GM19035 (cell line): Measurements from ENCODE around the gene TUBGCP6.
"Not testable (repeated sequence)": the region's sequence is repeated elsewhere in the genome, so short reads cannot be mapped to it uniquely, and the experiment has no call there.

Experiments
- ATAC-seq: cut with Tn5 transposase; IDR thresholded peaks from one replicate; pipeline ENCODE4 v1.9.1; 2021; ENCODE audit not compliant: unreplicated experiment

TUBGCP6 gene

DNA sequence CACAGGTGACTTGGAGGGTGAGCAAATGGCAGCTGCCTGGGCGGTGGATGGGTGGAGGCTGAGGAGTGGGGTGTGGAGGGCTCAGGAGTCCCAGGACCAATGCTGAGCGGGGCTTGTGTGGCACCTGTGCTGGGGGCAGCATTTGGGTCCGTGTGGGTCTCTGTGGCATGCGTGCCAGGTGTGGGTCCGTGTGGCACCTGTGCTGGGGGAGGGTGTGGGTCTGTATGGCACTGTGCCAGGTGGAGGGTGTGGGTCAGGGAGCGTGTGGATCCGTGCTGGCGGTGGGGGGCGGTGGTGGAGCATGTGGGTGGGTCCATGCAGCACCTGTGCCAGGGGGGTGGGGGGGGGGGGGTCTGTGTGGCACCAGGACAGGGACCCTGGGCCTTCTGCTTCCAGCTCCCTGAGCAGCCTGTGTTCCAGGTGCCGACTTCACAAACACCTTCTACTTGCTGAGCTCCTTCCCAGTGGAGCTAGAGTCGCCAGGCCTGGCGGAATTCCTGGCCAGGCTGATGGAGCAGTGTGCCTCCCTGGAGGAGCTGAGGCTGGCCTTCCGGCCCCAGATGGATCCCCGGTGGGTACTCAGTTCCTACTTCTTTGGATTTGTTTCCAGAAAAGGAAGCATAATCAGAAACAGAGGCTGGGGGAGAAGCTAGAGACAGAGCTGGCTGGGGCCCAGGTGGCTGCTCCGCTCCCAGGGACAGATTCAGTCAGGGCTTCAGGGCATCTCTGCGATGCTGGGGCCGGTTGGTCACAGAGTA lies 29.3 kb downstream of the TUBGCP6 start:
- no peak for ATAC-seq

DNA sequence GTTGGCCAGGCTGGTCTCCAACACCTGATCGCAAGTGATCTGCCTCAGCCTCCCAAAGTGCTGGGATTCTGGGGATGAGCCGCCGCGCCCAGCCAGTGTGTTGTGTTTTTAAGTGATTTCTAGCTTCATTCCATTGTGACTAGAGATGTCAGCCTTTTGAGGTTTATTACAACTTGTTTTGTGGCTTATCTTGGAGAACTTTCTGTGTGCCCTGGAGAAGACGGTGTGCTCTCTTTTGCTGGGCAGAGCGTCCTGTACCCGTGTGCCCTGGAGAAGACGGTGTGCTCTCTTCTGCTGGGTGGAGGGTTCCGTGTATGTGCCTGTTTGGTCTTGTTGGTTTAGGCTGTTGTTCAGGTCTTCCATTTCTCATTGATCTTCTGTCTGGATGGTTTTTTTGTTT lies 31.6 kb downstream of the TUBGCP6 start:
- ATAC-seq = no peak

DNA sequence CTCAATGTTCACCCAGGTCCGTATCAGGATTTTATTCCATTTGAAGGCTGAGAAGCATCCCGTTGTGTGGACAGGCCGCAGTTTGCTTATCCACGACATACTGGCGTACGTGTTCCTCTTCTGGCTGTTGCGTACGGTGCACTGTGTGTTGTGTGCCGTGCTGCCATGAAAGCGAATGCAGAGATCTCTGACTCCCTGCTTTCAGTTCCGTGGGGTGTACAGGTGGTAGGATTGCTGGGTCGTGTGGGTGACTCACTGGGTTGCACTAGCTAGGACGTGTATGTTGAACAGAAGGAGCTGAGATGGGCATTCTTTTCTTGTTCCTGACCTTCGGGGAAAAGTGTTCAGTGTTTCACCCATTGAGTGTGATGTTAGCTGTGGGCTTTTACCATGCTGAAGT lies 33.7 kb downstream of the TUBGCP6 start:
- no peak for ATAC-seq

DNA sequence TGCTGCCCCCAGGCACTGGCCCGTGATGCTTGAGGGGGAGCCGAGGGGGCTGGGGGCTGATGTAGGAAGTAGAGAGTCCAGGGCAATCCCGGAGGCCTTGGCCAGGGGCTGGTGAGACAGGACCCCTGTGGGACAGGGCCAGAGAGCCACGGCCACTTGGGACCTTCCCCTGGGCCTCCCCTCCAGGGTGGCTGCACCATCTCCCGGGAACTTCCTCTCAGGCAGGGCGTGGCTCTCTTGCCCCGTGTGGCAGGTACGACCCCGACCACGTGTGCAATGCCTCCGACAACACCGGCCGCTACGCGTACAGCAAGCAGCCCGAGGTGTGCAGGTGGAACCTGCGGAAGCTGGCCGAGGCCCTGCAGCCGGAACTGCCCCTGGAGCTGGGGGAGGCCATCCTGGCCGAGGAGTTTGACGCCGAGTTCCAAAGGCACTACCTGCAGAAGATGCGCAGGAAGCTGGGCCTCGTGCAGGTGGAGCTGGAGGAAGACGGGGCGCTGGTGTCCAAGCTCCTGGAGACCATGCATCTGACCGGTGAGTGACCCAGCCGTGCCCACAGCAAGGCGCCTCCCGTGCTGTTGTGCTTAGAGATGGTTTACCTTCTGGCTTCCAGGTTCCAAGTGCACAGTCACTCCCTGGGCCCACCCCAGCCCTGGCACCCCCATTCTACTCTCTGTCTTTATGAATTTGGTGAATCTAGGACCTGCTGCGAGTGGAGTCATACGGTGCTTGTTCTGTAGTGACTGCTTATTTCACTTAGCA lies 34.3 kb downstream of the TUBGCP6 start:
- no peak for ATAC-seq

DNA sequence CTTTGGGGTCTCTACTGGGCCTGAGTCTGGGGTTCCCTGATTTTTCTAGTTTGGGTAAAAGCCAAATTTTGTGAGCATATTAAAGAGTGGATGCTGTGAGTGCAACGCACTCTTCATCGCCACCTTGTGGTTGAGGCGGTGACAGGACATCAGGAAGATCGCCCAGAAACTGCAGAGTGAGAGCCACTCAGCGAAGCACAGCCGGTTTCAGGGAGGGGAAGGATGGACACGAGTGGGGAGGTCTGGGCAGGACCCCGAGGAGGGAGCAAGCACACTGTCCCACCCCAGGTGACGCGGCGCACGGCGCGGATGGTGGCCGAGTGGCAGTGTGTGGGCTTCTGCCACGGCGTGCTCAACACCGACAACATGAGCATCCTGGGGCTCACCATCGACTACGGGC lies 34.9 kb downstream of the TUBGCP6 start:
- no peak for ATAC-seq

DNA sequence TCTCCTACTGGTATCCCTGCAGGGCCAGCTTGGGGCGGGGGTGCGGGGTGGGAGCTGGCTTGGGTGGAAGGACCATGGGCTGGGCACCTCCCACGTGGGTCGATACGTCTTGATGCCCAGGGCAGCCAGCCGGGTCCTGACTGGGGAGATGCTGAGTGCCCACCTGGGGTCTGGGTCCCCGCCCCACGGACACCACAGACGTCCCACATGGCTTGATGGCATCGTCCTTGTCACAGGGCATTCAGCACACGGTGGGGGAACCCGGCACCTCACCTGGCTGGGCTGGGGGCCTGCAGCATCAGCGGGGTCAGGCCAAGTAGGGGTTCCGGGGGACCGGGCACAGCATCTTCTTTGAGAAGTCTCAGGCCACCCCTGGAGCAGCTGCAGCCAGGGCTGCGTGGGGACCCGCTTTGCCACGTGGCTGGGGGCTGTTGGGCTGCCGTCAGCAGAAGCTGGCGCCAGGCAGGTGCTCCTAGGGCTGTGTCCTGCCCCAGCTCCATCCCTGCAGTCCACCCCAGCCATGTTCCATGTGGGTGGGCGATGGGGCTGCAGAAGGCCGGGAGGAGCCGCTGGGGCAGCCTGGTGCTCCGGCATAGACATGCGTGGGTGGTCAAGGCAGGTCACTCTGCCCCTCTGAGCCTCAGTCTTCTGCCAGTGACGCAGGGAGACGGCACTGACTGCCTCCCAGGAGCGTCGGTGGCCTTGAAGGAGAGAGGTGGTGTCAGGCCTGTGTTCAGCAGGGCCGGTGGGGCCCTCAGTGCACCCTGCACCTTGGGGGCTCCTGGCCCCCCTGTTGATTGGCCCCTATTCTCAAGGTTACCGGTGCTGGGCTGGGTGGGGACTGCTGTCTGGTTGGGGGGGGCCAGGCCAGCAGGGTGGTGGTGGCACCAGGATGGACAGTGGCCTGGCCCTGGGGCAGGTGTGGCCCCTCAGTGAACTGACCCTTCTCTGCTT lies 35.6 kb downstream of the TUBGCP6 start:
- ATAC-seq = no peak

DNA sequence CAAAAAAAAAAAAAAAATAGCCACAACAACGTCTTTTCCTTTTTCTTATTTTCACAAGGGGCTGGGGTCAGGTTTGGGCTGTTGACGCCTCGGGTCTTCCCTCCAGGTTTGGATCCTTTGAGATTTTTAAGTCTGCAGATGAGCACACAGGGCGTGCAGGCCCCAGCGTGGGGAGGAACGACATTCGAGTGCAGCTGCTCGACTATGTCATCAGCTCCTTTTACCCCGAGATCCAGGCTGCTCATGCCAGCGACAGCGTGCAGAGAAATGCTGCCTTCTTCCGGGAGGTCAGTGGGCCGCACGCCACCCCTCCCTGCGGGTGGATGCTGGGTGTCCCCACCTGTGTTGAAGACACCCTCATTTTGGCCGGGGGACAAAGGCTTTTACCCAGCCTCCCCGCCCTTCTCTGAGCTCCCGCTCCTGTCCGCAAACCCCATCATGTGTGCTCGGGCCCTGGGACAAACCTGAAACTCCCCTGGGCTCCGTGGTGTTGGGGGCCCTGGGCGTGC lies 36.3 kb downstream of the TUBGCP6 start:
- no peak for ATAC-seq

DNA sequence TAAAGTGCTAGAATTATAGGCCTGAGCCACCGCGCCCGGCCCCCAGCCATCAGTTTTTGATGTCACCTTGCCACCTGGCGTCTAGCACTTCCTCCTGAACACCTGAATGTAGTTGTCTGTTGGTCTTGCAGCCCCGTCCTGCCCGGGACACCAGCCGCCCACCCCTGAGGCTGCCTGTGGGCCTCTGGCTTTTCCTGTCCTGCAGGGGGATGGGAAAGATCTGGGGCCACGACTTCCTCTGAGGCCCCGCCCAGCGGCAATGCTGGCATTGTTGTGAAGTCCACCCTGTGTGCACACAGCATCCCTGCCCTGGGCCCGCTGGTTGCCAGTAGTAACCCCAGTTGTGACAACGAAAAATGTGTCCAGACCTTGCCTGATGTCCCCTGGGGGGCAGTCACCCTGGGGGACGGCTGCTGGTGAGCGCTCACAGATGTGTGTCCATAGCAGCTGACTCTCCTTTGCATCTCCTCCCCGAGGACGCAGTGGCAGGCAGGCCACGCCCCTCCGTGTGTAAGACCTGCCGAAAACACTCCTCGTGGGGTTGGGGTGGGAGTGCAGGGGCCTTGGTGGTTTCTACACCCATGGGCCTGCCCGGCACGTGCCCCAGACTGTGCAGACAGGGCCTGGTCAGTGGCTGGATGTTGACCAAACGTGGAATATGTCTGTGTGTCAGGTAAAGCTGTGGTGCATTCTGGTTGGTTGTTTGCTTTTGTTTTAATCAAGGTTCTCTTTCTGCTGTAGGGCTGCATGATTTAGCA lies 37.3 kb downstream of the TUBGCP6 start:
- ATAC-seq = no peak

DNA sequence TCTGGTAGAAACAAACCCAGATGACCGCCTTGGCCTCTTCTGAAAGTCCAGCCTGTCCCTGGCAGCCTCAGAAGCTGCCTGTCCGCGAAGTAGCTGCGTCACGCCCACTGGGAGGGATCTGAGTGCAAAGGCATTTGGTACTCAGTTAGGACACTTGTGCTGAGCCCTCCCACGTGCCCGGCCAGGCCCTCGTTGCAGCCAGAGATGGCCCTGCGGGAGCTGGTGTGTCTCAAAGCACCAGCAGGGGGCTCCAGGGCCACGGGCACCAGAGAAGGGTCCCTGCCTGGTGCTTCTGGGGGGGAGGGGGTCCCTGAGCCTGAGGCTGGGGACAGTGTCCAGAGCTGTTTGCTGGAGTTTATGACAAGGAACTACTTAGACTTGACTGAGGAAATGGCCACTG lies 38.2 kb downstream of the TUBGCP6 start:
- ATAC-seq = no peak

DNA sequence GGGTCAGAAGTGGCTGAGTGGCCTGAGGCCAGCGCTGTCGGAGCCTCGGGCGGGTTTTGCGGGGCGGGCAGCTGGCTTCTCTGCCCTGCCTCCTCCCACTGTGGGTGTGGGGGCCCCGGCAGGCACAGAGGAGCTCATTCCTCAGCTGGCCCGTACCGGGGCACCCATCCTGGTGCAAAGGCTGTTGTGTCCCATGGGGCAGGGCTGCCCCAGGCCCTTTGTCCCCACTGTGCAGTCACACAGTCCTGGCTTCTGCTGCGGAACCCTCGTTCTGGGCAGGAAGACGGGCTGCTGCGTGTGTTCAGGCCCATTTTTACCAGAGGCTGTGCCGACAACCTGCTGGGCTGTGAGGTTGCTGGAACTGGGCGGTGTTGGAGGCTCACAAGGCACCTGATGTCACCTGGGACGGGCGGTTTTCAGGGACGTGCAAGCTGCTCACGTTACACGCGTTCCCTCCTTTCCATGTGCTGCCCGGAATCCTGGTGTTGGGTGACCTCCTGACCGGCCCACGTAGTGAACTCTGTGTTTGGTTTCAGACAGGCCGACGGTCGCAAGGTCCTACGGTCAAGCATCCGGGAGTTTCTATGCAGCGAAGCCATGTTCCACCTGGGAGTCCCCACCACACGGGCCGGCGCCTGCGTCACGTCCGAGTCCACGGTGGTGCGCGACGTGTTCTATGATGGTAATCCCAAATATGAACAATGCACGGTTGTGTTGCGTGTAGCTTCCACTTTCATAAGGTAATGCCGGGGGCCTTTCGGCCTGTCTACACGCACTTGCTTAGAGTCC lies 38.8 kb downstream of the TUBGCP6 start:
- ATAC-seq = no peak

DNA sequence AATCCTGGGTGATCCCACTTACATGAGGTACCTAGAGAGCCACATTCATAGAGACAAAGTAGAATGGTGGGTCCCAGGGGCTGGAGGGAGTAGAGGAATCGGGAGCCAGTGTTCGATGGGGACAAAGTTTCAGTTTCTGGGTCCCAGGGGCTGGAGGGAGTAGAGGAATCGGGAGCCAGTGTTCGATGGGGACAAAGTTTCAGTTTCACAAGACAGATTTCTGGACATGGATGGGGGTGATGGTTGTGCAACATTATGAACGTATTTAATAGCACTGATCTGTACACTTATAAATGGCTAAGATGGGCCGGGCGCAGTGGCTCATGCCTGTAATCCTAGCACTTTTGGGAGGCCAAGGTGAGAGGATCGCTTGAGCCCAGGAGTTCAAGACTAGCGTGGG lies 39.8 kb downstream of the TUBGCP6 start:
- not testable (repeated sequence) for ATAC-seq

DNA sequence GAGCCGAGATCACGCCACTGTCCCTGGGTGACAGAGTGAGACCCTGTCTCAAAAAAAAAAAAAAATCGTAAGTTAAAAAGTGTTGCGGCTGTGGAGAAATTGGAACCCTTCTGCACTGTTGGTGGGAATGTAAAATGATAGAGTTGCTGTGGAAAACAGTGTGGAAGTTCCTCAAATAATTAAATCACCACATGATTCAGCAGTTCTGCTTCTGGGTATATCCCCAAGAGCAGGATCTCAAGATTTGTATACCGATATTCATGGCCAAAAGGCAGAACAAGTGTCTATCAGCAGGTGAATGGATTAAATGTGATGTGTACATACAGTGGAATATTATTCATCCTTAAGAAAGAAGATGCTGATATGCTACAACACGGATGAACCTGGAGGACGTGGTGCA lies 40.3 kb downstream of the TUBGCP6 start:
- no peak for ATAC-seq

DNA sequence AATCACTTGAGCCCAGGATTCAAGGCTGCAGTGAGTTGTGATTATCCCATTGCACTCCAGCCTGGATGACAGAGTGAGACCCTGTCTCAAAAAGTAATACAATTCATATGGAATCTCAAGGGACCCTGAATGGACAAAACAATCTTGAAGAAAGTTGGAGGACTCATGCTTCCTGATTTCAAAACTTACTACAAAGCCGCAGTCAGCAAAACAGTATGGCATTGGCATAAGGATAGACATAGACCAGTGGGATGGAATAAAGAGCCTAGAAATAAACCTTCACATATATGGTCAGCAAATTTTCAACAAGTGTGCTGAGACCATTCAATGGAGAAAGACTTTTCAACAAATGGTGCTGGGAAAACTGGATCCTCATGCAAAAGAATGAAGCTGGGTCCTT lies 41.5 kb downstream of the TUBGCP6 start:
- ATAC-seq = no peak

DNA sequence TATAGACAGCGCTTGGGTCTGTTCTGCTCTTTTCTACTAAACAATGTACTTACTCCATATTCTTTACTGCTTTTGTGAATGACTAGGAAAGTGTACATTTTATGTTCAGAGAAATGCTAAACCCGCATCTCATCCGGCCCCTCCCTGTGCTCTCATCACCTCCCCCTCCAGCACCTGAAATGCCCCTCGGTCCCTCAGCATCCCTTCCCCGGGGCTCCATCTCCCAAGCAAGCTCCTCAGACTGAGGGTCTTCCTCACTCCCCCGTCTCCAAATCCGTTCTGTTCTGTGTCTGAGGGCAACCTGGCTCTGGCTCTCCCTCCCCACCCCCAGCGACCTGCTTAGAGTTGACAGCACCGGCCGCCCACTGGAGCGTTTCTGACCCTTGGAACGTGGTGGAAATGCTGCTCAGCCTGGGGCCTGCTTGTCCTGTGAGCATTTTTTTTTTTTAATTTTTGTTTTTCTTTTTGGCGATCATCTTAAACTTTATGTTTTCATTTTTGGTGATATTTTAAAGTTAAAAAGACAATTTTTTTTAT lies 42.6 kb downstream of the TUBGCP6 start:
- no peak for ATAC-seq

DNA sequence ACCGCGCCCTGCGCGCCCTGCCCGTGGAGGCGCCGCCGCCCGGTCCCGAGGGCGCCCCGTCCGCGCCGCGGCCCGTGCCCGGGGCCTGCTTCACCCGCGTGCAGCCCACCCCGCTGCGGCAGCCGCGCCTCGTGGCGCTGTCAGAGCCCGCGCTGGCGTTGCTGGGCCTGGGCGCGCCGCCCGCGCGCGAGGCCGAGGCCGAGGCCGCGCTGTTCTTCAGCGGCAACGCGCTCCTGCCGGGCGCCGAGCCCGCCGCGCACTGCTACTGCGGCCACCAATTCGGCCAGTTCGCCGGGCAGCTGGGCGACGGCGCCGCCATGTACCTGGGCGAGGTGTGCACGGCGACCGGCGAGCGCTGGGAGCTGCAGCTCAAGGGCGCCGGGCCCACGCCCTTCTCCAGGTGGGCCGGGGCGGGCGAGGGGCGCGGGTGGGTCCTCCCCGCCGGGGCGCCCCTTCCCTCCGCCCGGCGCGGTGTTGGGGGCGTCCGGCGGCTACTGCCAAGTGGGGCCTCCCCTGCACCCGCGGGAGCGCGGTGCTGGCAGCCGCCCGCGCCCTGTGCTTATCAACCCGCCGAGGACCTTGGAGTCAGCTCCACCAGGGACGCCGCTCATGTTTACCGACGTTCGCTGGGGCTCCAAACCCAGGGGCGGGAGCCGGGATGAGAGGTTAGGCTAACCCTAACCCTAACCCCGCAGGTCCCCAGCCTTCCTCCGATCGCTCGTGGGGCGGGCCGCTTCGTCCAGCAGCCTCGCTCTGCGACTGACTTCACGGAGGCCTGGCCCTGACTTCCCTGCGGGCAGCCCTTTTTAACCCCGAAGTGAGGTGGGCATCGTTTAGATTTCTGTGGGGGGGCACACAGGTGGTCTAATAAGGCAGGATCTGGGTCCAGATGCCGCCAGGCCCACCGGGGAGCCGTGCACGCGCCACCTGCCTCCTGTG lies 43.4 kb downstream of the TUBGCP6 start:
- ATAC-seq = peak; percentile 35

DNA sequence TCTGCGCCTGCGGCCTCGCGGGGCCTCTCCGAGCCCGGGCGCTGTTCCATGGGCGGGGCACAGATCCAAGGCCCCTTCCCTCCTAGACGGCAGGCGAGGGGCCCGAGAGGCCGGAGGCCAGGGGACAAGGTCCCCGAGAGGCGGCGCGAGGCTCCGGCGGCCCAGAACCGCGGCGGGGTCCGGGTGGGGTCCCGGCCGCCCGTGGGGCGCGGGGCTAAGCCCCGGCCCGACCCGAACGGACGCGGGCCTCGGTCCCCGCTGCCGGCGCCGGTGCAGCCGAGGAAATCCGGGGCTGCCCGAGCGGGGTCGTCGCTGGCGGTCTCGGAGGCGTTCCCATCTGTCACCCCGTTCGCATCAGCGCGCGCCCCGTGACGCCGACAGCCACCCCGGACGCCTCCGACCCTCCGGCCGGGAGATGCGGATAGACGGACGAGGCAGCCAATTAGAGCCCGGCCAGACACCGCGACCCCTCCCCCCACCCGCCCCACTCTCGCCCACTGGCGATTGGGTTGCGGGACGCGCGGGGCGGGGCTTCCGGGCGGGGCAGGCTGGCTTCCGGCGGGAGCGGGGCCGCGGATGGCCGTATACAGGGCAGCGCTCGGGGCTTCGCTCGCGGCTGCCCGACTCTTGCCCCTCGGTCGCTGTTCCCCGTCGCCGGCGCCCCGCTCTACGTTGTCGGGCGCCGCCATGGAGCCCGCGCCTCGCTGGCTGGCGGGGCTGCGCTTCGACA lies 44.2 kb downstream of the TUBGCP6 start, which contains the start of gene SELENOO:
TSS of gene SELENOO (plus strand) at position 551 of the 730 bp plus-strand sequence. CDS start at position 577, 26 bp downstream.
- peak; percentile 80 for ATAC-seq

DNA sequence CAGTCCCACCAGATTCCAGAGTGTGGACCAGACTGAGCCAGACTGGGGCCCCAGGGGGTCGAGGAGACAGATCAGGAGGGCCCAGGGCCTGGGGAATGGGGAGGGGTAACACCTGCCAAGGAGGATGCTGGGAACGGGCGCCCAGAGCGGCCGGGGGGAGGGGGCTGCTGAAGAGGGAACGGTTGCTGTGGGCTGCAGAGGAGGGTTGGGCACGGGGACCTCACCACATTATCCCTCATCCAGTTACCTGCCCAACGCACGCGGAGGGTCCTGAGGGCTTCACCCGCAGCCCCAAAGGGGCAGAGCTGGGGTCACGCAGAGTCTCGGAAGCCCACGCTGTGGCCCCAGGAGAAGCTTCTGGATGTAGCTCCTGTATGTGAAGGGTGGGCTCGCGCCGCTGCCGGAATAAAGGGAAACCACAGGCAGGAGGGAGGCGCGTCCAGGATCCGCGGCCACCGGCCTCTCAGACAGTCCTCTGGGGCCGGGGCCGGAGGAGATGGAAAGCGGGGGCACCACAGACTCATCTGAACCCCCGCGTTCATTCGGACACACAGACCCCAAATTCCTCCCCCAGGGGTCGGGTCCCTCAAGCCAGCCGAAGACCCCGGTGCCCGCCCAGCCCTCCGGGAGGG lies 44.9 kb downstream of the TUBGCP6 start:
- no peak for ATAC-seq
